ENCODE data around the gene NXNL2.

NXNL2 gene

GRCh38 chr9:88534456-88535225, at the start of gene NXNL2:
Gene NXNL2 (plus strand): TSS chr9:88535178. CDS start chr9:88535435, 257 bp downstream.
- no peak for DNase-seq

DNA sequence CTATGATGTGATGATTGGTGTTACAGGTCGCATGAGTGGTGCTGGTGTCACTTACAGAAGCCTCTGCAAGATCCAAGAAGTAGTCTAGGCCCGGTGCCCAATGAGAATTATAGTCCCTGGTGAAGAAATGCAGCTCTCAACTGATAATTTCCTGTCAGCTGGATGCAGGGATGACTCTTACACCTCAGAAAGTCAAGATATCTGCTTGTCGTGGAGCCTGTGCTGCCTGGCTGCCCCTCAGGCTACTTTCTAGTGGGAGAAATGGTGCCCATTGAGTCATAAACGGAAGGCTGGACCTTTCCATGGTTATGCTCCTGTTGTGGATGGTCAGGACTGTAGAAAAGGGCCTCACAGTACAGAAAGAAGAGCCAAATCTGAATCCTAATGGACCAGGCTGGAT, 46.8 kb upstream of the NXNL2 start:
- no peak for DNase-seq

DNA sequence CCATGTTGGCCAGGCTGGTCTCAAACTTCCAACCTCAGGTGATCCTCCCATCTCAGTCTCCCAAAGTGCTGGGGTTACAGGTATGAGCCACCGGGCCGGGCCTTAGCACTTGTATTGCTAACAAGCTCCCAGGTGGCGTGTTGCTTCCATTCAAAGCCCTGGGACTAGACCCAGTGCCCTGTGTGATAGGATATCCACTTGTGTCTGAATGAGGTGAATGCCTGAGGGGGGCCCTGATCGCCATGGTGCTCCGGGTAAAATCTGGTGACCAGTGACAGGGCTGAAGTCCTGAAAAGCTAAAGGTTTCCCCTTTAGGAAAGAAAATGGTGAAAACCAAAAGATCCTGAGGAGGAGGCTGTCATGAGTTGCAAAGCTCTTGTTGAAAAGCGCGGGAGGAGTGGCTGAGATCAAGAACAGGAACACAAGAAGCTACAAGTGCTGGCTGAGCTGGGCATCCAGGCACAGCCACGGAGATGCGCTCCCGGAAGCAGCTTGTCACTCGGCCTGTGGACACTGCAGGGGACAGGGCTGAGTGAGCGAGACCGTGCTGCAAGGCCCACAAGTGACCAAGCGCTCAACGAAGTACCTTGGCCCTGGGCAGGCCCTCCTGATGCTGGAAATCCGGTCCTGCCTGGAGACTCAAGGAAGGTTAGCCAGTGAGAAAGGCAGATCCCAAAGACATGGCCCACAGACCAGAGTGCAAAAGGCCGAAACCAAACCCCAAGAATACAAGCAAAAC, 39.8 kb upstream of the NXNL2 start:
- no peak for DNase-seq

DNA sequence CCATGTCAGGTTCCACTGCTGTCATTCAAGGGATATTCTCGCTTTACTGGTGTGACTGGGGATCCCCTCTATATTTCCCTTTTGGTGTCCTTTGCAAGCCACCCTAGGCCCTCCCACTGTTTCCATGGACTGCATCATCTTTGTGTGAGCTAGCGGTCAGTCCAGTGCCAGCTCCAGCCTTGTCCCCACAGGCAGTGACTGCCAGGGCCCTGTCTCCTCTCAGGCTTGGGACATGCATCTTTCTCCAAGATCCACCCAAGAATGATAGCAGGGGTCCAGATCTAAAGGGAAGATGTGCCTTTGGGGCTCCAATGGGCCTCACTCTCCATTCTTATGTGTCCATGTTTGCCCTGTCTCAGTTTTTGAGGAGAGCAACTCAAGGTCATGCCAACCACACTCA, 37.8 kb upstream of the NXNL2 start:
- no peak for DNase-seq

- DNase-seq, result no peak
Measured at GRCh38 chr9:88498880-88499279, 36.1 kb upstream of the NXNL2 start.

DNA sequence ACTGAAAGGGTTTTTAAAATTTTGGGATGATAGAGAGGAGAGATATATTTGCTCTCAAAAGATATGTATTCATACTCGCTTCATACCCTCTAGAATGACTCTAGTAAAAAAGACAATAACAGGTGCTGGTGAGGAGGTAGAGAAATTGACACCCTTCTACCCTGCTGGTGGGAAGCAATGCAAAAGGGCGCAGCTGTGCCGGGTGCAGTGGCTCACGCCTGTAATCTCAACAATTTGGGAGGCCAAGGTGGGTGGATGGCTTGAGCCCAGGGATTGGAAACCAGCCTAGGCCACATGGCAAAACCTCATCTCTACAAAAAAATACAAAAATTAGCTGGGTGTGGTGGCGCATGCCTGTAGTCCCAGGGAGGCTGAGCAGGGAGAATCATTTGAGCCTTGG, 33.9 kb upstream of the NXNL2 start:
- DNase-seq, result no peak

- no peak for DNase-seq
Measured at GRCh38 chr9:88502552-88503034, 32.4 kb upstream of the NXNL2 start.

- no peak for DNase-seq
Measured at GRCh38 chr9:88503081-88503844, 31.7 kb upstream of the NXNL2 start.

- no peak for DNase-seq
Measured at GRCh38 chr9:88503845-88504764, 30.9 kb upstream of the NXNL2 start.

GRCh38 chr9:88508326-88508725, 26.7 kb upstream of the NXNL2 start:
- no peak for DNase-seq

DNA sequence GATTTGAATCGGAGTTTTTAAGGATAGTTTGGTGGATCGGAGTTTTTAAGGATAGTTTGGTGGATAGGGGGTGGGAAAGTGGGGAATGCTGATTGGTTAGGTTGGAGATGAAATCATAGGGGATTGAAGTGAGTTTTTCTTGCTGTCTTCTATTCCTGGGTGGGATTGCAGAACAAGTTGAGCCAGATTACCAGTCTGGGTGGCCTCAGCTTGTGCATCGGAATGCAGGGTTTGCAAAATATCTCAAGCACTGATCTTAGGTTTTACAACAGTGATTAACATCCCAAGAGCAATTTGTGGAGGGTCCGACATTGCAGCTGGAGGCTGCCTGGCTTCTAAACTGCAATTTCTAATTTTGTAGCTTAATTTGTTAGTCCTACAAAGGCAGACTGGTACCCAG, 23.1 kb upstream of the NXNL2 start:
- DNase-seq, result no peak

DNA sequence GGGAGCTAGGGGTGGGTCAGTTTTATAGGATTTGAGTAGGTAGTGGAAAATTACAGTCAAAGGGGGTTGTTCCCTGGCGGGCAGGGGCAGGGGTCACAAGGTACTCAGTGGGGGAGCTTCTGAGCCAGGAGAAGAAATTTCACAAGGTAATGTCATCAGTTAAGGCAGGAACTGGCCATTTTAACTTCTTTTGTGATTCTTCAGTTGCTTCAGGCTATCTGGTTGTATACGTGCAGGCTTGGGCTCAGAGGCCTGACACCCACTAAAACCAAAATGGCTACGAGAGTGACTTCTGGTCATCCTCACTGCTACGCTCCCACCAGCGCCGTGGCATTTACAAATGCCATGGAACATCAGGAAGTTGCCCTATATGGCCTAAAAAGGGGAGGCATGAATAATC, 20.7 kb upstream of the NXNL2 start:
- DNase-seq, result no peak

GRCh38 chr9:88521308-88521707, 13.7 kb upstream of the NXNL2 start:
- no peak for DNase-seq

DNA sequence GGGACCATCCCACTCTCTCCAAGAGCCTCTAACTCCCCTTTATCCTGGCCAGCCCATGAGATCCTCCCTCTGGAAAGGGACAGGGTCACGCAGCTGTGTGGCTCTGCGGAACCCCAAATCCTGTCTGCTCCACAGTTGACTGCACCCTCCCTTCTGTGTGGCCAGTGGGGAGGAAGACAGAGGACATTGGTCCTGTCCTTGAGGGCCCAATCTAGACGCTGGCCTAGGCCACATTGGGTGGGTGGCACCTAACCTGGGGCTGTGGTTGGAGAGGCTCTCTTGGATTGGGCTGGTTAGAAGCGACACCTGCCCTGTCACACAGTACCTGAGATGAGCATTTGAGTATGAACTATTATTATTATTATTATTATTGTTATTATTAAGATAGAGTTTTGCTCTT, 12.6 kb upstream of the NXNL2 start:
- no peak for DNase-seq

- no peak for DNase-seq
Measured at GRCh38 chr9:88523056-88523455, 11.9 kb upstream of the NXNL2 start.

DNA sequence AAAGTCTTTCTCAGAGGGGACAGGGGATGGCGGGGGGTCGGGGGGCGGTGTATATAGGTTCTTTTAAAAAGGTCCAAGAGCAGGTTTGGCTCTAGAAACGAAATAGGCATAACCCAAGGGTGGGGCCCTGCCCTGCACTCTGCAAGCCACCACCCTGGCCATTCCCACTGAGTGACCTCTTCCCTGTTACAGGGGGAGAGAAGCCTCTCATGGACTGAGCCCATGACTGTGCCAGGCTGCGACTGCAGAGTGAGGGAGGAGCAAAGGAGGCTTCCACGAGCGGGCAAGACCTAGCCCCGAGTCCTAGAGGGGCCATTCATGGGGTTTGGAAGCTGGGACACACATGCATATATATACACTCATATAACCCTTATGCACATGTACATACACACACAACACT, 10.1 kb upstream of the NXNL2 start:
- no peak for DNase-seq

GRCh38 chr9:88527618-88528017, 7.4 kb upstream of the NXNL2 start:
- DNase-seq, result no peak

DNA sequence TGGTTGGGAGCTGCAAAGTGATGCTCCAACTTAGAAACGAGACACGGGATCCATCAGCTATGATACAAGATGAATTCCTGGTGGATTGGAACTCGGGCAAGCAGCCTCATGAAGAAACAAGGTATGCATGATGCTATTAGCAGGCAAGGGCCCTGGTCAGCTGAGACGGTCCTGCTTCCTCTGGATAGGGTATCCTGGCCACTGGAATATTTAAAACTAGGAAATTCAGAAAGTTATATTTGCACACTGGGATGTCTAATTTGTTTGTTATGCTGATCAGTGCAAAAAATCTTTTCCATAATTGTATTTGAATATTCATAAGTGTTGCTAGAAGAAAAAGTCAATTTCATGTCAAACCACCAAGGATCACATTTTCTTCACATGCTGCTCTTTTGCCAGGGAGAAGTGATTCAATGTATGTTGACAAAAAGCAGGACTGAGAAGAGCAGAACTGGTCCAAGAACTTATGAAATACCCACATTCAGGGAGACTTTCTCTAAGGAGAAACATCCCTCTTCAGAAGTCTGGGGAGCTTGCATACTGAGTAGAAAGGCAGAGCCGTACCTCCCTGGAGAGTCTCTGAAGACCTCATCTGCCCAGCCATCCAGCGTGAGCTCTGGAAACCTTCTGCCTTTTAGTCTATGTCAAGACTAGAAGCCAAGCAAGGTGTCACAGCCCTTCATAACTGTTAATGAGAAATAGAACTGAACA, 6.7 kb upstream of the NXNL2 start:
- DNase-seq, result no peak

DNA sequence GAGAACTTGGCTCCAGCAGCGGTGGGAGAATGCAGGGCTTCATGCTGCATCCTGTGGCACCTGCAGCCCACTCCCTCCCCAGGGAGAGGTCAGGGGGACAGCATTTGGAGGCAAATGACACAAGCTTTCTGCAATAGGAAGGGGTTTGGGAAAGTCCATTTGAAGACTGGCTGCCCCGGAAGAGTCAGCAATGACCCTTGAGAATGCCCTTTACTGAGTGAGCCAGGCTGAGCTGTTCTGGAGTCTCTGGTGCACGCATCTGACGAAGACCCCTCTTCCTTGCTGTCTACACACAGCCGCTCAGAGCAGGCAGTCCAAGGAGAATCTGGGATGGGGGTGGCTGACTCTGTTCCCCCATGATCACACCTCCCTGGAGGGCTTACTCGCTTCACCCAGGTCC, 5.5 kb upstream of the NXNL2 start:
- DNase-seq, result no peak

DNA sequence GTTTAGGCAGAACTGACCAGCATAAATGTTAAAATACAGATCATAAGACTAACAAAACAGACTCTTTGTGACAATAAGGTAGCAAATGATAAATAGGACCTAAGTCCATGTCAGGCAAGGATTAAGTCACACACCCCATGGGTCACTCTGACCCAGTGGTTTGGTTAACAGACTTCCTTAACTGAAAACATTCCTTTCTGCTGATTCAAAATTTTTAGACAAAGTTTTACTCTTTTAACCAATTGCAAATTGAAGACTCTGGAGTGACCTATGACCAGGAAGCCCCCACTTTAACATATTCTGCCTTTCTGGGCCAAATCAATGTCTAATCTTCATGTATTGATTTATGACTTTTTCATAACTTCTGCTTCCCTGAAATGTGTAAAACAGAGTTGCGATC, 4.9 kb upstream of the NXNL2 start:
- no peak for DNase-seq

GRCh38 chr9:88531920-88532698, 2.9 kb upstream of the NXNL2 start:
- DNase-seq, result peak; percentile 3
